HG03521 (cell line): ENCODE results near the gene NEURL3.

ENCODE experiments used
- ATAC-seq: cut with Tn5 transposase; IDR thresholded peaks from one replicate; pipeline ENCODE4 v1.9.1; 2021; ENCODE audit warnings: mild to moderate bottlenecking, moderate library complexity; ENCODE audit not compliant: unreplicated experiment

NEURL3 gene

DNA sequence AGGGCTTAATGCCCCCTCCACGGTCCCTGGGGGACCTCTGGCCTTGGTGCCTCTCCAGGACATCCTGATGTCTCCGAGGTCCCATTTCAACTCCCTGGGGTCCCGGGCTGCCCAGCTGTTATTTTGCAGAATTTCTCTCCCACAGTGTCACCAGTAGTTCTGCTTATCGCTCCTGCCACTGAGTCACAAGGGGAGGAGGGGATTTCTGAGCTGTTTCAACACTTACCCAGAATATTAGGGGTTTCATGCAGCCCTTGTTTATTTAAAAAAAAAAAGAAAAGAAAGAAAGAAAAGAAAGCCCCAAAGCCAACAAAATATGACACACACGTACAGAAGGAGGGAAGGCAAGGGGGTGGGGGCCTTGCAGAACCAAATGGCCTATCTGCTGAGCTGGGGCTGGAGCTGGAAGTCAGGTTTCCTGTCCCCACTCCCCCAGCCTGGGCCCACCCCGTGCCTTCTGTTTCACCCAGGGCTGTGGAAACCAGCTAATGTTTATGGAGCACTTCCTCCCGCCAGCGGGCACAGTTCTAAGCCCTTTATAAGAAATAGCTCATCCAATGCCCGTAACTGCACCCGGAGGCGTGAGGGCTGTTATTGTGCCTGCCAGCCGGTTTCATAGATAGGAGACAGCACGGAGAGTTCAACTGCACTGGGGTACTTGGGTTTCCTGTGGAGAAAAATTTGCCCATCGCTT lies 23.0 kb upstream of the NEURL3 start:
- ATAC-seq, result no peak

DNA sequence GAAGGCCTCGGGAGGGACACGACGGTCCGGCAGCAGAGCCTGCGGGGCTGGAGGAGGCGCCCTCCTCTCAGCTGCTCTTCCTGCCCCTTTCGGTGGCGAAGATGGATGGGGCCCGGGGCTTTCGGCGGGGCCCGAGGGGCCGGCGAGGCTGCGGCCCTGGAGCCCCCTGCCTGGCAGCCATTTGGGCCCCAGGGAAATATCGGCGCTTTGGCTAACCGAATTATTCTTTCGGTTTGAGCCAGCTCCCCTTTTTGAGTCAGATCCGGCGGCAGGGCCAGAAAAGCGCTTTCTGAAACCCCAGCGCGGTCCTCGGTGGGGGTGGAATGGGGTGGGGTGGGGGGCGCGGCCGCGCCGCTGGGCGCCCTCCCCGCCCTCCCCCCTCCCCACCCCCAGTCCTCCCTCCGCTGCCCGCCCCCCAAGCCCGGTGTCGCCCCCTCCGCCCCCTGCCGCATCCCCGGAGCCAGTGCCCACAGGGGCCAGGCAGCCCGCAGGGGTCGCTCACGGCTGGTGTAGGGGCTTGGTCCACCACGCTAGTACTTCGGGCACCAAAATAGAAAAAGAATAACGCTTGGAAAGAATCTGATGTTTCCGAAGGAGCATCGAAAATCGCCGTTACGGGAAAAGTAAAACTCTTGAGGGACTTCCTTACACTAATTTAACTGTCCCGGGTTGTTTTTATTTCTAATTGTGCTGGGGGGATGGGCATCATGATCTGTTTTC lies 22.3 kb upstream of the NEURL3 start:
- no peak for ATAC-seq

DNA sequence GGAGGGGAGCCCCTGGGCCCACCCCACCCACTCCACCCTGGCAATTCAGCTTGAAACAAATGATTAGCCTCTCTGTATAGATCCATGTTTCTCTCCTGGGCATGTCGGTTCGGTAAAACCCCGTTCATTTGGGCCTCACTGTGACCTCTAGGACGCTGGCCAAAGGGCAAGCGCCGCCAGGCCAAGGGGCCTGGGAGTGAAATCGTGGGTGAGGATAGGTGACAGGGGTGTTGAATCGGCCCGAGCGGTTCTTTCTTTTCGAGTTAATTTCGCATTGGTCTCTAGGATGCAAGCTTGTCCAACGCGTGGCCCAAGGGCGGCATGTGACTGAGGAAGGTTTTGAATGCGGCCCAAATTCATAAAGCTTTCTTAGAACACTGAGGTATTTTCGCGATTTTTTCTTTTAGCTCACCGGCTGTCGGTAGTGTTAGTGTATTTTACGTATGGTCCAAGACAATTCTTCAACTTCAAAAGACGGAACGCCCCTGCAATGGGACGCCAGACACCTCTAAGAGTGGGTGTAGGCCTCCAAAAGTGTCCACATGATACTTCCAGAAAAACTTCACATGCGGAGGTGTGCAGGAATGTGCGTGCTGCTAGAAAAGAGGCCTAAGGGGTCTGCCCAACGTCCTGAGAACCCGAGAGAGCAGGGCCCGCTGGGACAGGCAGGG lies 21.6 kb upstream of the NEURL3 start:
- ATAC-seq, result no peak

DNA sequence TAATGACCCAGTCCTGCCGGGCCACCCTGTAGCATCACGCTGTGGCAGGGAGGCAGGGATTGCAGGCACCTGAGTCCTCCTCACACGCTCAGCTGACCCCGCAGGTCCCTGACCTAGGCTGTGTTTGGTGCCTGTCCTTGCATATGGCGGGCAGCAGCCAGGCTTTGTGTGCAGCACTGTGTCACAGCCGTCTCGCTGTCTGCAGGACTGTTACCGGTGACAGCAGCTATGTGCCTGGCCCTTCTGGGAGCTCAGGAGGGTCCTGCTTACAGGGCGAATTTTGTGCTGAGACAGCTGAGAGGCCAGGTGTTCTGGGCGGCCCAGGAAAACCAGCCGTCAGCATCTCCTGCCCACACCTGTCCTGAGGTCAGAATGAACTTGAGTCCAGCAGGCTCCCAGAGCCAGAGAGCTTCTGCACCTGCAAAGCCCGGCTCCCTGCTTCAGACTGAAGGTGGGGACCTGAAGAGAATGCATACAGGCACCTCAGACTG lies 21.0 kb upstream of the NEURL3 start:
- no peak for ATAC-seq

DNA sequence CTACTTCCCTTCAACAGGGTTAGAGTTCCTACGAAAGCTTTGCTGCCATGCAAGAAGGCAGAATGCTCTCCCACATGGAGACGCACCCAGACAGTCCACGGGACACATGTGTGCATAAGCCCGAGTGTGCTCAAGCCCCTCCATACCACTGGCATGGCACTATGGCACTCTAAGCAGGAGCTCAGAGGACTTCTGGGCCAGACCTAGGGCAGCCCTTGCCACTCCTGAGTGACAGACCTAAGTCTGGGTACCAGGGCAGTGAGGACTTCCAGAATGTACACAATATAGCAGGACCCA lies 20.0 kb upstream of the NEURL3 start:
- no peak for ATAC-seq

DNA sequence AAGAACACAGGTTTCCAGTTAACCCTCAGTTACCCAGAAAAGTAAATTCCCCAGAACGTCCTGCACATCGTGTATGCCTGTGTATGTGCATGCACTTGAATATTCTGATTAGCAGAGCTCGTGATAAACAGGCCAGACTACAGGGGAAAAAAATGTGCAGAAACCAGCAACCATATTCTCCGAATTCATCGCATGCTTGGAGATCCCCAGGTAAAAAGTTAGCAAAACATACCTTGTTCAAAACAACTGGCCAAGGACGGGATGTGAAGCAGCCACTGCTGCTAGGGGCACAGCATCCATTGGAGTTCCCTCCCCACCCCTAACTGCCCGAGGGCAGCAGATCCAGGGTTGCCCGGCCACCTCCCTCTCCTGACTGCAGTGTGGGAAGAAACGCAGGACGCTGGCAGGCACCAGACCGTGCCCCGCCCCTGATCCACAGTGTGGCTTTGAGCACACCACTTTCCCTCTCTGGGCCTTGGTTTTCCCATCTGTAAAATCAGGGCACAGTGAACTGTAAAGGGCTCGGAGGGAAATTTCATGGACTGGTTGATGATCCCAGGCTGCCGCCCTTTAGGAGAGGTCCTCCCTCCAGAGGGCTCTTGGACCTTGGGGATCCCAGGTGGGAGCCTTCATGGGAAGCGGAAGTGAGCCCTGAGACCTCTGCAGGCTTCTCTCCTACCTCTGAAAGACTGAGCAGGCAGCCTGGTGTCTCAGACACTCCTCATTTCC lies 19.5 kb upstream of the NEURL3 start:
- ATAC-seq, result no peak

DNA sequence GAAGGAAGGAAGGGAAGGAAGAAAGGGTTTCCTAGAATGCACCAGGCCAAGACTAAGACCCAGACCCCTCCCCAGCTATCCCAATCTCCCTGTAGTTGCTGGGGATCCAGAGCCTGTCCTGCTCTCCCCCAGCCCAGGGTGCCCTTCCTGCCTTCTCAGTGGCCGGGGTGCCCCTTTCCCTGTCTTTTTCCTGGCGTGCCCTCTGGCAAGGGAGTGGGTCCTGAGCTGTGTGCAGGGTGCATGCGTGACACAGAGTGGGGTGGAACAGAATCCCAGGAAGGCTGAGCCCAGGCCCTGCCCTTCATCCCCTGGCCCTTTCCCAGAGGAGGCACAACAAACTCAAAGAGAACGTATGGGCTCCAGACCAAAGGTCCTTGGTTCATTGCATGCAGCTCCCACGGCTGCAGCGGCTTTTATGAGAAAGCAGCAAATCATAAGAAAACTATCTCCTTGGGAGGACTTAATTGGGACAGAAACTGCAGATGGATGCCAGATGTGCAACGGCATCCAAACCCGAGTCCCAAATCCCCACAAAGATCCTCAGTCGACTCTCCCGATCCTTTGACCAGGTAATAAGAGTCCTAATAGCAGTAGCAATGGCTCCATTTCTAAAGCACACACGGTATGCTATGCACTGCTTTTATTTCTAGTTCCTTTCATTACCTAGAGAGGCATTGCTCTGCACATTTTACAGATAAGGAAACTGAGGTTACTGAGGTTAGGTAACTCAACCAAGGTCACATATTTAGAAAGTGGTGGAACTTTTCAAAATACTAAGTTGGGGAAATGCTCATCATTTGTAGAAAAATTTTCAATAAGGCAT lies 18.7 kb upstream of the NEURL3 start:
- no peak for ATAC-seq

DNA sequence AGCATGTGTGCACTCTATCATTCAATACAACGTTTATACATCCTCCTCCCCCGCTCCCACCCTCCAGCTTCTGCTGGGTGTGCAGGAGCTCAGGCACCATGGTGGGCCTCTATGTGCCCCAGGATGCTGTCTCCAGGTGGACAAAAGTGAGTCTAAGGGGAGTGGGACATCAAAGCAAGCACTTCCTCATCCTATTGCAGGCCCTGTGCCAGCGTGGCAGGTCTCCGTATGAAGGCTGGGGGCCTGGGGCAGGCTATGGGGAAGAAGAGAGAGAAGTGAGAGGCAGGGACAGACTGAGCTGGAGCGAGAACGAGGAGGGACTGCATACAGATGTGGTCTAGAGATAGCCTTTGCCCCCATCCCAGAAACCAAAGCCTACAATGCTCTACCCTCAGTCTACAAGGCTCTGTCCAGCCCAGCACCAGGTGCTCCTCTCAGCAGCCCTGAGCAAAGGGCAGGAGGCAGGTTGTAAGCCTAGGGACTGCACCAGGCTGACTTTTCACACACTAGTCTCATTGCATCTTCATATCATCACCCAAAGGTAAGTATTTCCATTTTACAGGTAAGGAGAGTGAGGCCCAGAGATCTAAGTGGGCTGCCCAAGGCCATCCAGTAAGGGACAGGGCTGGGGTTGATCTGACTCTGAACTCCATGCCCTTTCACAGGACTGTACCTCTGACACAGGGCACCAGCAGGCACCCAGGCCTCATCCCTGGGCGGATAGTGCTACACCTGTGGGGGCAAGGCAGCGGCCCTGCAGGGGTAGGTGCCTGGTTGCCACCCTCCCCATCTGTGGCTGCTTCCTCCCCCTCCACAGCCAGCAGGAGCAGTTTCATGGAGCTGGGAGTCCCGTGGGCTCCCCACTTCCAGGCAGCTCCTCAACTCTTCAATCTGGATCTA lies 17.4 kb upstream of the NEURL3 start:
- ATAC-seq, result no peak

DNA sequence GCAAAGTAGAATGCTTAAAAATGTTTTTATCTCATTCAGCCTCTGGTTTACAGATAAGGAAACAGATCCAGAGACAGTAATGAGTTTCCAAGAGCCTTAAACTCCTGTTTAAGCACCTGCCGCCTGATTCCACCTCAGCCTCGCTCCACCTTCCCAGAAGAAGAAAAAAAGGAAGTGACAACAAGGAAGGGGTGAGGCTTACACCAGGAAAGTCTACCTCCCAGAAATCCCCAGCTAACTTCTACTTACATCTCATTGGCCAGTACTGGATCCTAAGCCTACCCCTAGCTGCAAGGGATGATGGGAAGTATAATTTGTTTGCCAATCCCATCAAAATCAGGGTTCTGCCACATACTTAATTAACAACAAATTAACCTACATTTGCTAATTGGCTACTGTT lies 16.1 kb upstream of the NEURL3 start:
- no peak for ATAC-seq

DNA sequence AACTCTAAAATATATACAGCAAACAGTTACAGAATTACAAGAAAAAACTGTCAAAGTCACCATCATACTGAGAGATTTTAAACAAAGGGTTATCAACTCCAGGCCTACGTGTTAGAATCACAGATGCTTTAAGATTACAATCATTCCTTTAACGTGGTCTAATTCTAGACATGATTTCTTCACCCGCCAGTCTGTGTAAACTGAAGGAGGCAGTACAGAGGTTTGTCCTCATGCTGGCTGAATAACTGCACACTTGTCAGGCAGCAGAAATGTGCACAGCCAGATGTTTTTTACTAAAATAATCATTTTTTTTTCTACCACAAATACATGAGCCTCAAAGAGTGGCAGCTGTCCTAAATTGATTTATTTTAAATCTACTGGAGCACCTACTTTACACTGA lies 15.5 kb upstream of the NEURL3 start:
- ATAC-seq, result no peak

DNA sequence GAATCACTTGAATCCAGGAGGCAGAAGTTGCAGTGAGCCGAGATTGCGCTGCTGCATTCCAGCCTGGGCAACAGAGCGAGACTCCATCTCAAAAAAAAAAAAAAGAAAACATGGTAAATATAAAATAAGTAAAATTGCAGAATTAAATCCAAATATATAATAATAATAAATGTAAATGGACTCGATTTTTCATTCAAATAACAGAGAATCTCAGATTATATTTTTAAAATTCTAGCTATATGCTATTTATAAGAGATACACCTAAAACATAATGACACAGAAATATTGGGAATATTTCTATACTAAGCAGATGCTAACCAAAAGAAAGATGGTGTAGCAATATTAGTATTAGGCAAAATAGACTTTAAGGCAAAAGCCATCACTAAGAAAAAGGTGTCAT lies 15.1 kb upstream of the NEURL3 start:
- no peak for ATAC-seq

DNA sequence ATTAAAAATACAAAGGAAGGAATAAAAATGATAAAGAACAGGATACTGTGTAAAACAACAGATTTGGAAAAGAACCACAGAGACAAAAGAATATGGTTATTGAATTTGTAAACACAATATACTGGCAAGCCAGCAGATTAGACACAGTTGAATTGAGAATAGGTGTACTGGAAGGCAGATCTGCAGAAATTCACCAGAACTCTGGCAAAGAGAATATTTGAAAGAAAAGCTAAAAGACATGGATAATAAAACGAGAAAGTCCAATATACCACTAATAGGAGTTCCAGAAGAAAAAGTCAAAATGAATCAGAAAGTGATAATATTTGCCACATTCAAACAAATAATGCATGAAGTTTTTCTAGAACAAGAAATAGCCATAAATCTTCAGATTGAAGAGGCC lies 11.9 kb upstream of the NEURL3 start:
- ATAC-seq, result no peak

DNA sequence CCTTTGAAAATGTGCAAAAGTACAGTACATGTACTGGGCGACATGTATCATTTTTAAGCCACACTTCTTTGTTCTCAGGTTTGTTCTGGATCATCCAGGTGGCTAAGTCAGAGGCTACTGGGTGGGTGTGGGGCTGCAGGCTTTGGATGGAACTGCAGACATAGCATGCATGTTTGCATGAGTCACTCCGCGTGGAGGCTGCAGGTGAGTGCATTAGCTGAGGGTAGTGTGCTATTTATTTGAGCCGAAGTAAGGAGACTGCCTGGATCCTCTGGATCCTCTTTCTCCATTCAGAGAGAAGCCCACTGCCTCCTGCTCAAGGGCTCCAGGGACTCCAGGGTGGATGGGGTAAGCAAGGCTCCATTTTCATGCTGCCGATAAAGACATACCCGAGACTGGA lies 9.4 kb upstream of the NEURL3 start:
- ATAC-seq, result no peak

DNA sequence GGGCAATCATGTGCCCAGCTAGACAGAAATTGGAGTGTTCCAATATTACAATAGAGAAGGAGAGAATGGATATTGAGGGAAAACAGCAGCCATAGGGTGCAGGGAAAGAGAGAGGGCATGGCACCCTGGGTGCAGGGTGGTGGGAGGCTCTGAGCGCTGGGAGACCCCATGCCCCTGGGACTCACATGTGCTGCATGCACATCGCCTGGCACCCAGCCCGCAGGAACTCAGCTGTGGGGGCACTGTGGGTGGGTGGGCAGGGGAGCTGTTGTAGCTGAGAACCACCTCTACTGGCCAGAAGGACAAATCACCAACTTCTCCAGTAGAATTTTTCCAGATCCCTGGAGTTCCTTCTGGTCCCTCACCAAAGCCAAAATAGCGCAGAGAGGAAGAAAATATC lies 7.2 kb upstream of the NEURL3 start:
- no peak for ATAC-seq

DNA sequence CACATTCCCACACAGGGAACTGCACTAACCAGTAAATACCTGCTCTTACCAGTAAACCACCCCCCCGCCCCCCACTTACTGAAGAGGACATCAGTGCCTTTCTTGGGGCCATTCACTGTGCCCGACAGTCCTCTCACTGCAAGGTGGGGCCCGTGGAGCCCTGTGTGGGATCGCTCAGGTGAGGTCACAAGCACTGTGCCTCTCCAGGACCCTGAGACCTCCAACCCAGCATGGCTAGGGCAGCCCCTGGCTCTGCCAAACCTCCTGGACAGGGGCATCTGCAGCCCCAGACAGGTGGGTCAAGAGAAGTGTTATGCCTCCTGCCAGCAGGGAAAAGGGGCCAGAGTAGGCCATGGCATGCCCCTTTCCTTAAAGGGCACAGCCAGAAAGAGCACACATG lies 6.7 kb upstream of the NEURL3 start:
- ATAC-seq, result no peak

DNA sequence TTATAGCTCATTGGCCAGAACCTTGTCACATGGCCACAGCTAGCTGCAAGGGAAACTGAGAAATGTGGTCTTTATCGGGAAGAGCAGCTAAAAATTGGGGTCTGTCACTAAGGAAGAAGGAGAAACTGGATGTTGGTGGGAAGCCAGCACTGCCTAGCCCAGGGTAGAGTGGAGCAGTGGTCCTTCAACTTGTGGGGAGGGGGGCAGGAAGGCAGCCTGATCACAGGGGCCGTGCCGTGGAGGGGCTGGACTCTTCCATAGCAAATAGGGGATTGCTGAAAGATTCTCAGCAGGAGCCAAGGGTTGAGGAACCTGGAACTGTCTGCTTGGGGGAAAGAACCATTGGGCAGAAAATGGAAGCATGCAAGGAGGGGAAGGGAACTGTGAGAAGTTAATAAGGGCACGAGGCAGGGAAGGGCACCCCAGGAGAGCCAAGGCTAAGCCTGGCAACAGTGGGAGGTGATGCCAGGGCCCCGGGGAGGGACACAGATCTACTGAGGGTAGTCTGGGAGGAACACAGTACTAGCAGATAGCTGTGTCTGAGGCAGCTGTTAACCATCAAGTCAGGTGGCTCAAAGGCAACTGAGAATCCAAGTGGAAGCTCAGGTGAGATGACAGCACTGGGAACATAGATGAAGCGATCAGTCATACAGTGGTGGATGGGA lies 5.9 kb upstream of the NEURL3 start:
- ATAC-seq, result no peak

DNA sequence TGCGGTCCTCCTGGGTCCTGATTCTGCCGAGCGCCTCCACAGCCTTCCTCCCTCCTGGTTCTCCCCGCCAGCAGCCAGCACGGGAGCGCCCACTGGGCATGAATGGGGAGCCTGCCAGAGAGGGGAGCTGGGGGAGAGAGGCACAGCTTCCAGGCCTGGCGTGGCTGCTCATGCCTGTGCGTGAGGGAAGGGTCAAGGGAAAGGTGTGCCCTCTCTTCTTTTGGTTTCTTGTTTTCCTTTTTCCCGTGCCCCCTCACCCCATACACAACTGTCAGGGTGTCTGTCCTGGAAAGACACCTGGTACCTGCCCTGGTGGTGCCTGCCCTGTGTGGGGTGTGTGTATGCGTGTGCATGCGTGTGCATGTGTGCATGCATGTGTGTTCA lies 4.7 kb upstream of the NEURL3 start:
- ATAC-seq, result no peak

DNA sequence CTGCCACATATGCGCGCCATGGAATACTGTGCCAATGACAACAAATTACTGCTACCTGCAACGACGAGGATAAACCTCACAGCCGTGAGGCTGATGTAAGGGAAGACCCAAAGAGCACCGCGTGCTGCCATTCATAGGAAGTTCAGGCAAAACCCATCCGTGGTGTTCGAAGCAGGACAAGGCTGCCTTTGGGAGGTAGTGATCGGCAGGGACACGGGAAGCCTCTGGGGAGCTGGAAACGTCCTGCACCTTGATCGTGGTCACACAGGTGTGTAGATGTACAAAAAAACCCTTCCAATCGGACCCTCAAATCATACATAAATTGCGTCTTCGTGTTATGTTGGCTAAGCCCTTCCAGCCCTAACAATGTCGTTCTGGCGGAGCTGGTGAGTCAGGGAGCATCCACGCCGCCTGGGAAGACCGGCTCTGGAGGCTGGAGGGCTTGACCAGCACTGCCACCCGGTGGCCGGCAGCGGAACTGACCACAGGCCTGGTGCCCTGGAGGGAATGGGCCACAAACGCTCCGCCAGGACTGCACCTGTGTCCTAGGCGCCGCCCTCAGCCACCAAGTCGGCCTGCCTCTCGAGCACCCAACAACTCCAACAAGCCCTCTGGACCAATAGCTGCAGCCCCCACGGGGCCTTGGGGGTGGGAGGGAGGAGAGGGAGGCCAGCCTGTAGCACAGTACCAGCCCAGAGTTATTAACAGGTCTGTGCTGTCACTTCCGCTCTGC lies 4.1 kb upstream of the NEURL3 start:
- no peak for ATAC-seq
